ENCODE measurements around the gene L3MBTL2.

GRCh38 chr22:41257696-41258095 is 52.6 kb downstream of the L3MBTL2 start:
- TF ChIP-seq POLR2AphosphoS5 (IDR thresholded peaks at IDR 0.05): no peak
- TF ChIP-seq CTCF (IDR thresholded peaks at IDR 0.05): no peak
- no peak for TF ChIP-seq POLR2A (IDR thresholded peaks at IDR 0.05)
